GM18870 (cell line): ENCODE measurements around the gene ALOX12B.

Experiments
- ATAC-seq: cut with Tn5 transposase; IDR thresholded peaks from one replicate; pipeline ENCODE4 v1.9.1; 2021; ENCODE audit warnings: moderate library complexity; ENCODE audit not compliant: unreplicated experiment

The ALOX12B gene

GRCh38 chr17:8087075-8087951, at the start of gene ALOX12B:
Gene ALOX12B, minus strand, starts transcription at chr17:8087716. Its CDS starts 274 bp downstream, at chr17:8087442.
- ATAC-seq: no peak

- no peak for ATAC-seq
Measured at GRCh38 chr17:8133941-8134340, 46.4 kb upstream of the ALOX12B start.

- ATAC-seq: no peak
Measured at GRCh38 chr17:8133399-8133798, 45.9 kb upstream of the ALOX12B start.

DNA sequence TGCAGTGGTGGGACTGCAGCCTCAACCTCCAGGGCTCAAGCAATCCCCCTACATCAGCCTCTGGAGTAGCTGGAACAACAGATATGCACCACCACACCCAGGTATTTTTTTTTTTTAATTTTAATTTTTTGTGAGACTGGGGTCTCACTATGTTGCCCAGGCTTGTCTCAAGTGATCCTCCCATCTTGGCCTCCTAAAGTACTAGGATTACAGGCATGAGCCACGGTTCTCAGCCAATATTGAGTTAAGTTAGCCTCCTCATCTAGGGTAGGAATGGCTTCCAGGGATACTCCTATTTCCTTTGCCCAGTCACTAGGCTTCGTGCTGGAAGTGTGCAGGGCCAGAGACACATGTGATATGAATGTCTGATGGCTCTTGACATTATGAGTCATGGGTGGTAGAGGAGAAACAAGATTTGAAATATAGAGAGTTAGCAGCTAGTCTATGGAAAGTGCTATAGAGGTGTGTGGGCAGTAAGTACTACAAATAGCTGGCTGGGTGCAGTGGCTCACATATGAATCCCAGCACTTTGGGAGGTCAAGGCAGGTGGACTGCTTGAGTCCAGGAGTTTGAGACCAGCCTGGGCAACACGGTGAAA, 44.4 kb upstream of the ALOX12B start:
- no peak for ATAC-seq

GRCh38 chr17:8128125-8128784, 40.7 kb upstream of the ALOX12B start:
- ATAC-seq: no peak

DNA sequence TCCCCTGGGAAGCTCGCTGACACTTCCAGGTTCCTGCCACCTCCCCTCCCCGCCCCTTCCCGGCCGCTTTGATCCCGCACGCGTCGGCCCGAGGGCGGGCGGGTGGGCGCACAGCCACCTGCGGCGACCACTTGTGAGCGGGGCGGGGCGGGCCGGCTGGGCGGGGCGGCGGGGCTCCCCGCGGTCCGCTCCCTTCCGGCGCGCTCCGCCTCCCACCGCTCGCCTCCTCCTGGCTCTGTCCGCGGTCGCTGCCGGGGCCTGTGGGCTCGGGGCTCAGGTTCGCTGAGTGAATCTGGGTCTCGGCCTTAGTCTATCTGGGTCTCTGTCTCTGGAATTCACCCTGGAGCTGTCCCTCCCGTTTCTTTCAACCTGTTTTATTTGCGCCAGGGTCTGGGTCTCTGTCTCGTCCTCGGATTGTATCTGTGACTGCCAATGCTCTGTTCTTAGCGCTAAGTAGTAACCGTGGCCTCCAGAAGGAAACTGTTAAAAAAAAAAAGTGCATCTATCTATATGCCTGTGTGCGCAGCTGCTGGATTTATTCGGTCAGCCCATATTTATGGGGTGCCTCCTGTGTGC, 39.1 kb upstream of the ALOX12B start:
- ATAC-seq: no peak

DNA sequence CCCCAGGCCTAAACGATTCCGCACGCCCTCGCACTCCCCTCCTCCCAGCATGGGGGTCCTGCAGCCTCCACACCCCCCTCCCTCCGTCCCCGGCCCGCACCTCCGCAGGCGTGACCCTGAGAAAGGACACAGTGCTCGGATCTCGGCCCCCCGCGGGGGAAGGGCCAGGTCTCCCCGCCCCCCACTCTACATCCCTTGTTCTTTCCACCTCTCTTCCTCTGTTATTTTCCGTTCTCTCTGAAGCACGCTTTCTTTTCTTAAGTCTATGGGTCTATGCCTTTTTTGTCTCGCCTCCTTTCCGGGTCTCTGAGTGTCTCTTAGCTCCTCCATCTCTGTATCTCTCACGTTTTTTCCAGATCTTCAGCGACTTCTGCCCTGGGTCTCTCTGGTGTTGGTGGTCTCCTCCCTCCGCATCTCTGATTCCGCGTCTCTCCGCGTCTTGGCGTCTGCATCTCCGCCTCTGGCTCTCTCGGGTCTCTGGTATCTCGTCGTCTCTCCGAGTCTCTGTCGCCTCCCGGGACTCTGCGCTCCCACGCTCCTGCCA, 38.5 kb upstream of the ALOX12B start:
- ATAC-seq: no peak

- no peak for ATAC-seq
Measured at GRCh38 chr17:8125154-8125946, 37.8 kb upstream of the ALOX12B start.

DNA sequence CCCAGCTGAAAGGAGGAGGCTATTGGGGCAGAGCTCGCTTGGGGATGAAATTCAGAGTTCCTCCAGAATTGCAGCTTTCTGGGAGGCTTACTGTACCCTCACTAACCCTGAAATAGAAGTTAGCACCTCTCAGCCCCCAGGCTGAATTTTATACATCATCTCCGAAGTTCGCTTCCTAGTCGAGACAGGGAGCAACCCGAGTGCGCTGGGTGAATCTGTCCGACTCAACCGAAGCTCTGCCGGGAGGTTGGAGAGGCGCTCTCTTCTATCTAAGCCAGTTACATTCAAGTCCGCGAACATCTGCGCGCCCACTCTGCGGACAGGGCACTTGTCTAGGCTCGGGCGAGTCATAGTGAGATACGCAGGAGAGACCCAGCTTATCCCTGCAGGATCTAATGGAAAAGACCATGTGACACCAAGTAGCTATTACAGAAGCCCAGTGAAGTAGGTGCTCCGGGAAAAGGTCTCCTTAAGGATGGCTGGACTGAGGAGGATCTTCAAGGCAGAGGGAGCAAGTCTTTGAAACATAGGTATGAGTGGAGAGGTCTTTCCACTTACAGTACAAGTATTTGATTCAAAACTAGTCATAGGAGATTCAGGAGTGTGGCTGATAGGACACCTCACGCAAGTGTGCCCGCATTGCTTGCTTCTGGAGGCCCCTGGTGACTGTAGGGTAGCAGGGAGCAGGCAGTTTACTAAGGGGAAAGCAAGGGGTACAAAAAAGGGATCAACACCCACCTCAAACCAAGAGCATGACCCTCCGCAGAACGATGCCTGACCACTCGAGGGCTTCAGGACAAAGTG, 37.0 kb upstream of the ALOX12B start:
- no peak for ATAC-seq

- ATAC-seq: no peak
Measured at GRCh38 chr17:8123695-8124349, 36.3 kb upstream of the ALOX12B start, which contains the start of gene HES7. Gene HES7, minus strand, starts transcription at chr17:8124106. Its CDS starts 22 bp downstream, at chr17:8124084.

DNA sequence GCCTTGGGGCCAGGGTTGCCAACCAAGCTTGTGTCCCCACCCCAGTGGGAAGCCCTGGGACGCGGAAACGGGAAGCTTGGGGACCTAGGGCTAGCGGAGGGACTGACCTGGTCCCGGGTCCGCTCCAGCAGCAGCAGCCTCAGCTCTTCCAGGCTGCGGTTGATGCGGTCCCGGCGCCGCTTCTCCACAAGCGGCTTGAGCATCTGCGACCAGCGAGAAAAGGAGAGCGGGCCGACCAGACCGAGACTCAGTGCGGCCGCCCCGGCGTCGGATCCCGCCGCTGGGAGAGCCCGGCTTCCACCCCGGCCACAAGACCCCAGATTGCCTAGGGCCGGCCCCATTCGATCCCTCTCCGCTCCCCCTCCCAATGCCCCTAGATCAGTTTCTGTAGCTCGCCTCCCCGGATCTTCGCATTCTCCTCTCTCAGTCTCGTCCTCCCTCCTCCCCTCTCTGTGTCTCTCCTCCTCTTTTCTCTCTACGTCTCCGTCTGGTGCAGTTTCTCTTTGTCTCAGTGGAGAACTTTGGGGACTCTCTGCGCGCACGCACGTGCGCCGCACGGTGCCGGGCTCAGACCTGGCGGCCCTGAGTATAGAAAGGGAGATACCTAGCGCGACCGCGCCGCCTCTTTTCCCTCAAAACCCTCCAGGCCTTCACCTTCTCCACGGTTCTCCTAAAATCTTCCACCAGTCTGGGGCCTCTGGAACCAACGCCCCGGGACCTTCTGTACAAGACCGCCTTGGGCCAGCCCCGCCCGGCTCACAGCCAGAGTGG, 35.6 kb upstream of the ALOX12B start:
- no peak for ATAC-seq

DNA sequence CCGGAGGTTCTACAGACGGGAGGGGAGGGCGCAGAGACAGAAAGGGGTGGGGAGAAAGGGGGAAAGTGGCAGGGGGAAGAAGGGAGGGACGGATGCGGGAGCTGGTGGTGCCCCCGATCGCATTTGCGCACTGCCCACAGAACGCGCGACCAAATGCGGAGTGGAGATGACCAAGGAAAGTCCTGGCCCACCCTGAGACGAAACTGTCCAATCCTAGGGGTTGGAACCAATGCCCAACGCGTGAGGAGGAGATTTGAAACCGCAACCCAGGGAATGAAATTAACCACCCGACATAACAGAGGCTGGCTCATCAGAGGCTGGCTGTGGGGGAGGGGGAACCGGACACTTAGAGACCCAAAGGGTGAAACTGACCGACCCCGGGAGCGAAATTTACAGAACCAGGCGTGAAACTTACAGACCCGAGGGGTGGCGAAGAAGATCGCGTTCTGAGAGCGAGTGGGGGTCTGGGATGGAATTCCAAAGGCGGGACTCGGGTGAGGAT, 35.0 kb upstream of the ALOX12B start:
- no peak for ATAC-seq

GRCh38 chr17:8121681-8122421, 34.3 kb upstream of the ALOX12B start:
- no peak for ATAC-seq

DNA sequence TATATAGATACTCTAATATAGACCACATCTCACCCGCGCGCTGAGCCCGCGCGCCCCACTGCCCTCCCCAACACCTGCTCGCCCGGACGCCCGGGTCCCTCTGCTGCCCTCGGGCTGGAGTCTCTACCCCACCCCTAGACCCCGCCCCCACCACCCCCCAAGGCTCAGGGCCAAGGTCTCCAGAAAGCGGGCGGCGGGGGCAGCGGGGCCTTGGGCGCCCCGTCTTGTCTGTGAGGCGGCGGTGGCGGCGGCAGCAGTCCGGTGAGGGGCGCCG, 33.8 kb upstream of the ALOX12B start:
- no peak for ATAC-seq

DNA sequence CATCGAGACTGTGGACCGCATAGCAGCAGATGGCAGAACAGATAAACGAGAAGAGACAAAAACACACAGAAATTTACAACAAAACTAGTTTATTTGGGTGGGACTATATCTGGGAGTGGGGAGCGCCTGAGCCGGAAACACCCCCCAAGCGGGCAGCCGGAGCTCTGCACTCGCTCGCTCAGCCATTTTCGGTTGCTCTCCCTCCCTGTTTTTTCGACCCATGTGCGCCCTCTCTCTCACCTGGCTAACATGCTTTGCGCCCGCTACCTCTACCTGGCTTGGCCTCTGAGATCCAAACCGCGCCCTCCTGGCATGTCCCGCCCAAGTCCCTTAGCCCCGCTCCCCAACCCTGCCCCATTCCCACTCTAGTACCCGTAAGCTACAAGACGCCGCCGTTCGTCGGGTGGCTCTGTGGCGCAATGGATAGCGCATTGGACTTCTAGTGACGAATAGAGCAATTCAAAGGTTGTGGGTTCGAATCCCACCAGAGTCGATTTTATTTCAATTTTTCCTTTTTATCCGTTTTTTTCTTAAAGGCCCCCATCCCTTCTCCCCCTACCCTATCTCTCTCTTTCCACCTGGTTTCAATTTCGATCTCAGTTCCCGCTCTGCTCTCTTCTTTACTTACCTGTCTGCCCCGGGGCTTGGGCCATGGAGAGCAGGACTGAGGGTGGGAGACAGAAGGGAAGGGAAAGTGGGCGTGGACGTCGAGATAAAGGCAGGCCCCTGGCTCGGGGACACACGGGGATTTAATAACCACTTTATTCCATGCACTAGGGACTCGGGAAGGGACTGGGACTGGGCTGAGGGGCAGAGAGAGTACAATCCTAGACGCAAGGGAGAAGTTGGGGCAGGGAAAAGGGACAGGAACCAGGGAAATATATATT, 33.2 kb upstream of the ALOX12B start:
- ATAC-seq: no peak
